ENCODE results near the gene RASGEF1B. TPM values are rescaled to one million over a fixed set of nuclear protein-coding genes. Genes with fewer than 3 reads are reported as not detected.

RASGEF1B gene
- total and polyA plus RNA-seq, 9 of the 15 experiments (the other 6 are each of a cell fraction or from before 2014, with no cell fraction given), result 0.04 to 0.57 (median 0.22) TPM

GRCh38 chr4:81408341-81408740 is 63.4 kb downstream of the RASGEF1B start (continued):
- TF ChIP-seq, protein P1, sequence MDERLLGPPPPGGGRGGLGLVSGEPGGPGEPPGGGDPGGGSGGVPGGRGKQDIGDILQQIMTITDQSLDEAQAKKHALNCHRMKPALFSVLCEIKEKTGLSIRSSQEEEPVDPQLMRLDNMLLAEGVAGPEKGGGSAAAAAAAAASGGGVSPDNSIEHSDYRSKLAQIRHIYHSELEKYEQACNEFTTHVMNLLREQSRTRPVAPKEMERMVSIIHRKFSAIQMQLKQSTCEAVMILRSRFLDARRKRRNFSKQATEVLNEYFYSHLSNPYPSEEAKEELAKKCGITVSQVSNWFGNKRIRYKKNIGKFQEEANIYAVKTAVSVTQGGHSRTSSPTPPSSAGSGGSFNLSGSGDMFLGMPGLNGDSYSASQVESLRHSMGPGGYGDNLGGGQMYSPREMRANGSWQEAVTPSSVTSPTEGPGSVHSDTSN (CRISPR knock-in tag; IDR thresholded peaks at IDR 0.05; ENCODE audit: low read depth), result no peak
- TF ChIP-seq, protein P1 (tag; conservative IDR thresholded peaks at IDR 0.05; ENCODE audit: low read depth), result peak; percentile 53; the same call in 1 of the 2 replicates
- TF ChIP-seq ELF2 (CRISPR knock-in tag; IDR thresholded peaks at IDR 0.05) (no peak), ZNF444 (CRISPR knock-in tag; IDR thresholded peaks at IDR 0.05) (no peak), MITF (IDR thresholded peaks at IDR 0.05) (no peak), PRPF4 (IDR thresholded peaks at IDR 0.05; ENCODE audit: insufficient read depth, low read depth, low read length, poor library complexity, severe bottlenecking) (no peak), ZBTB17 (CRISPR knock-in tag; IDR thresholded peaks at IDR 0.05) (no peak), TBP (optimal IDR thresholded peaks at IDR 0.05; ENCODE audit: low read depth, low read length) (no peak), ETV6 (IDR thresholded peaks at IDR 0.05; ENCODE audit: borderline replicate concordance in 1 of 2, low read depth in 2 of 2, low read length in 1 of 2) (peak; percentile 70 to 92; a peak in 3 of 4 replicates), ETV6 (CRISPR knock-in tag; IDR thresholded peaks at IDR 0.05; ENCODE audit: borderline replicate concordance) (no peak), RCOR1 (IDR thresholded peaks at IDR 0.05; ENCODE audit: borderline replicate concordance in 1 of 2, low read depth in 2 of 2, low read length in 2 of 2) (peak in 1 of 2 experiments; percentile 78; a peak in 2 of 4 replicates), MEF2D (tag; conservative IDR thresholded peaks at IDR 0.05; ENCODE audit: low read depth) (no peak)
- TF ChIP-seq, protein P2, sequence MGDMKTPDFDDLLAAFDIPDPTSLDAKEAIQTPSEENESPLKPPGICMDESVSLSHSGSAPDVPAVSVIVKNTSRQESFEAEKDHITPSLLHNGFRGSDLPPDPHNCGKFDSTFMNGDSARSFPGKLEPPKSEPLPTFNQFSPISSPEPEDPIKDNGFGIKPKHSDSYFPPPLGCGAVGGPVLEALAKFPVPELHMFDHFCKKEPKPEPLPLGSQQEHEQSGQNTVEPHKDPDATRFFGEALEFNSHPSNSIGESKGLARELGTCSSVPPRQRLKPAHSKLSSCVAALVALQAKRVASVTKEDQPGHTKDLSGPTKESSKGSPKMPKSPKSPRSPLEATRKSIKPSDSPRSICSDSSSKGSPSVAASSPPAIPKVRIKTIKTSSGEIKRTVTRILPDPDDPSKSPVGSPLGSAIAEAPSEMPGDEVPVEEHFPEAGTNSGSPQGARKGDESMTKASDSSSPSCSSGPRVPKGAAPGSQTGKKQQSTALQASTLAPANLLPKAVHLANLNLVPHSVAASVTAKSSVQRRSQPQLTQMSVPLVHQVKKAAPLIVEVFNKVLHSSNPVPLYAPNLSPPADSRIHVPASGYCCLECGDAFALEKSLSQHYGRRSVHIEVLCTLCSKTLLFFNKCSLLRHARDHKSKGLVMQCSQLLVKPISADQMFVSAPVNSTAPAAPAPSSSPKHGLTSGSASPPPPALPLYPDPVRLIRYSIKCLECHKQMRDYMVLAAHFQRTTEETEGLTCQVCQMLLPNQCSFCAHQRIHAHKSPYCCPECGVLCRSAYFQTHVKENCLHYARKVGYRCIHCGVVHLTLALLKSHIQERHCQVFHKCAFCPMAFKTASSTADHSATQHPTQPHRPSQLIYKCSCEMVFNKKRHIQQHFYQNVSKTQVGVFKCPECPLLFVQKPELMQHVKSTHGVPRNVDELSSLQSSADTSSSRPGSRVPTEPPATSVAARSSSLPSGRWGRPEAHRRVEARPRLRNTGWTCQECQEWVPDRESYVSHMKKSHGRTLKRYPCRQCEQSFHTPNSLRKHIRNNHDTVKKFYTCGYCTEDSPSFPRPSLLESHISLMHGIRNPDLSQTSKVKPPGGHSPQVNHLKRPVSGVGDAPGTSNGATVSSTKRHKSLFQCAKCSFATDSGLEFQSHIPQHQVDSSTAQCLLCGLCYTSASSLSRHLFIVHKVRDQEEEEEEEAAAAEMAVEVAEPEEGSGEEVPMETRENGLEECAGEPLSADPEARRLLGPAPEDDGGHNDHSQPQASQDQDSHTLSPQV (IDR thresholded peaks at IDR 0.05), result no peak

Data from K562 (cell line).